Measurements from ENCODE around the gene EMC8.

GRCh38 chr16:85810742-85811115, 11.4 kb upstream of the EMC8 start:
- no peak for TF ChIP-seq POLR2A (IDR thresholded peaks at IDR 0.05; ENCODE audit: low read length)
- no peak for TF ChIP-seq GATA1 (IDR thresholded peaks at IDR 0.05; ENCODE audit: low read depth, low read length)
